Parathyroid adenoma (tissue), 2 donors: ENCODE measurements around the gene ANXA10.

Source experiments
- H2AFZ ChIP-seq: fragments of 300-600 bp; sonication (generic); one replicate; pipeline ENCODE4 v1.7.0; 2017; ENCODE audit warnings: antibody characterized with exemption, mild to moderate bottlenecking
- H3K27ac ChIP-seq: fragments of 300-600 bp; sonication (generic); one replicate; pipeline ENCODE4 v1.7.0; 2017
- H3K27me3 ChIP-seq: fragments of 300-600 bp; sonication (generic); one replicate; pipeline ENCODE4 v1.7.0; 2017; ENCODE audit warnings: low read length; ENCODE audit not compliant: control insufficient read depth, insufficient read depth
- H3K36me3 ChIP-seq: fragments of 300-600 bp; sonication (generic); one replicate; pipeline ENCODE4 v1.7.0; 2017; ENCODE audit warnings: low read length; ENCODE audit not compliant: control insufficient read depth, insufficient read depth
- H3K4me1 ChIP-seq: fragments of 300-600 bp; sonication (generic); one replicate; pipeline ENCODE4 v1.7.0; 2017; ENCODE audit warnings: control low read depth
- H3K4me2 ChIP-seq: fragments of 300-600 bp; sonication (generic); one replicate; pipeline ENCODE4 v1.7.0; 2017; ENCODE audit warnings: low read length
- H3K4me3 ChIP-seq: fragments of 300-600 bp; sonication (generic); one replicate; pipeline ENCODE4 v1.7.0; 2017; ENCODE audit warnings: low read depth, low read length
- H3K79me2 ChIP-seq: fragments of 300-600 bp; sonication (generic); one replicate; pipeline ENCODE4 v1.7.0; 2017; ENCODE audit warnings: control low read depth
- H3K9ac ChIP-seq: fragments of 300-600 bp; sonication (generic); one replicate; pipeline ENCODE4 v1.7.0; 2017; ENCODE audit warnings: mild to moderate bottlenecking
- H3K9me3 ChIP-seq: fragments of 300-600 bp; sonication (generic); one replicate; pipeline ENCODE4 v1.7.0; 2017; ENCODE audit warnings: low read length; ENCODE audit not compliant: control insufficient read depth
- TF ChIP-seq, protein P1 (sequence below): fragments of 300-600 bp; sonication (generic); IDR thresholded peaks from one replicate; pipeline ENCODE4 v1.7.0; 2017; ENCODE audit warnings: antibody characterized with exemption, mild to moderate bottlenecking
- donor health status: primary hyperparathyroidism.

Gene ANXA10

DNA sequence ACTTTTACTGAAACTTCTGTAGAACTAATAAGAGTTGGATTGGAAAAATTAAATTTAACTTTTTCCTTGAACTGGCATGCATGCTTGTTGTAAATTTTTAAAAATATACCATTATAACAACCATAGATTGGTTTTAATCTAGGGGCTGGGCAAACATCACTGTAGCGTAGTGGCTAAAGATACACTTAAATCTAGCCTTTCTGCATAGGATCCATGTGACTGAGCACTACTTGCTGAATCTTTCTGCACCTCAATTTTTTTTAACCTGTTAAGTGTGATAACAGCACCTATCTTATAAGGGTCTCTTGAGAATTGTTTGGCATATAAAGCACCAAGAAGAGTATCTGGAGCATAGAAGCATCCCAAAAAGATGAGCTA lies 4.1 kb downstream of the ANXA10 start:
- H2AFZ ChIP-seq: no peak overlapping the region

GRCh38 chr4:168097161-168097560 lies 4.8 kb downstream of the ANXA10 start:
- H3K4me1 ChIP-seq: no peaks in the 10 kb centered on the region
- H3K36me3 ChIP-seq: no peaks in the 10 kb centered on the region
- no peak overlapping the region for H3K4me2 ChIP-seq
- TF ChIP-seq, protein P1, sequence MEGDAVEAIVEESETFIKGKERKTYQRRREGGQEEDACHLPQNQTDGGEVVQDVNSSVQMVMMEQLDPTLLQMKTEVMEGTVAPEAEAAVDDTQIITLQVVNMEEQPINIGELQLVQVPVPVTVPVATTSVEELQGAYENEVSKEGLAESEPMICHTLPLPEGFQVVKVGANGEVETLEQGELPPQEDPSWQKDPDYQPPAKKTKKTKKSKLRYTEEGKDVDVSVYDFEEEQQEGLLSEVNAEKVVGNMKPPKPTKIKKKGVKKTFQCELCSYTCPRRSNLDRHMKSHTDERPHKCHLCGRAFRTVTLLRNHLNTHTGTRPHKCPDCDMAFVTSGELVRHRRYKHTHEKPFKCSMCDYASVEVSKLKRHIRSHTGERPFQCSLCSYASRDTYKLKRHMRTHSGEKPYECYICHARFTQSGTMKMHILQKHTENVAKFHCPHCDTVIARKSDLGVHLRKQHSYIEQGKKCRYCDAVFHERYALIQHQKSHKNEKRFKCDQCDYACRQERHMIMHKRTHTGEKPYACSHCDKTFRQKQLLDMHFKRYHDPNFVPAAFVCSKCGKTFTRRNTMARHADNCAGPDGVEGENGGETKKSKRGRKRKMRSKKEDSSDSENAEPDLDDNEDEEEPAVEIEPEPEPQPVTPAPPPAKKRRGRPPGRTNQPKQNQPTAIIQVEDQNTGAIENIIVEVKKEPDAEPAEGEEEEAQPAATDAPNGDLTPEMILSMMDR: no peak
- H2AFZ ChIP-seq: no peak overlapping the region
- no peaks in the 10 kb centered on the region for H3K27me3 ChIP-seq
- H3K4me3 ChIP-seq: no peak overlapping the region
- H3K79me2 ChIP-seq: no peaks in the 10 kb centered on the region
- H3K27ac ChIP-seq: no peak overlapping the region
- H3K9ac ChIP-seq: no peak overlapping the region
- no peaks in the 10 kb centered on the region for H3K9me3 ChIP-seq

More for the DNA sequence above, 4.1 kb downstream of the ANXA10 start:
- Histone ChIP-seq H3K4me2 (no peak overlapping the region), H3K27me3 (no peaks in the 10 kb centered on the region), H3K4me3 (no peak overlapping the region), H3K36me3 (no peaks in the 10 kb centered on the region), H3K9ac (no peak overlapping the region), H3K9me3 (no peaks in the 10 kb centered on the region), H3K79me2 (no peaks in the 10 kb centered on the region), H3K27ac (no peak overlapping the region), H3K4me1 (no peaks in the 10 kb centered on the region)
- TF ChIP-seq, protein P1: no peak

DNA sequence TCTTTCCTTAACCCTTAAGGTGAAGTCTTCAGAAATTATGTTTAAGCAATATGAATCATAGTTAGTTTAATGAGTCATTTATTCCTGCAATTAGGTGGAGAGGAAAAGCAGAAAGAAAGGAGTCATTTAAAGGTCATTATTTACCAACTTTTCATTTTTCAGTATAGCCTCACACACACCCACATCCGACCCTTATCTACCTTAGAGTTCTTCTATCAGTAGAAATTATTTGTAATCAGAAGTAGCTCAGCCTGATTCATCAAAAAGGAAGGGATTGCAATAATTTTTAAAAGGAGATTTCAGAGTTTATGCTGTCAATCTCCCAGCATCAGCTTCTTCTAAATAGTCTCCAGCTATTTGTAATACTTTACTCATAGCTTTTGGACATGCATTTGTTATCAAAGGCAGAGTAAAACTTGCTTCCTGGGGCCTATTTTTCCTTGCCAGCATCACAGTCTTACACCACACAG lies 5.9 kb downstream of the ANXA10 start:
- H3K4me2 ChIP-seq: no peak overlapping the region
- TF ChIP-seq, protein P1: no peak
- H3K27me3 ChIP-seq: no peaks in the 10 kb centered on the region
- no peaks in the 10 kb centered on the region for H3K4me1 ChIP-seq
- no peak overlapping the region for H2AFZ ChIP-seq
- no peaks in the 10 kb centered on the region for H3K36me3 ChIP-seq
- H3K27ac ChIP-seq: no peak overlapping the region
- no peak overlapping the region for H3K4me3 ChIP-seq
- H3K79me2 ChIP-seq: no peaks in the 10 kb centered on the region
- H3K9me3 ChIP-seq: no peaks in the 10 kb centered on the region
- no peak overlapping the region for H3K9ac ChIP-seq

- Histone ChIP-seq H3K4me3 (no peak overlapping the region), H2AFZ (no peak overlapping the region), H3K9me3 (no peaks in the 10 kb centered on the region), H3K4me1 (no peaks in the 10 kb centered on the region), H3K36me3 (no peaks in the 10 kb centered on the region), H3K79me2 (no peaks in the 10 kb centered on the region), H3K4me2 (no peak overlapping the region), H3K27me3 (no peaks in the 10 kb centered on the region), H3K27ac (no peak overlapping the region), H3K9ac (no peak overlapping the region)
- TF ChIP-seq, protein P1: no peak
These were observed 6.9 kb downstream of the ANXA10 start for GRCh38 chr4:168099195-168099594.

DNA sequence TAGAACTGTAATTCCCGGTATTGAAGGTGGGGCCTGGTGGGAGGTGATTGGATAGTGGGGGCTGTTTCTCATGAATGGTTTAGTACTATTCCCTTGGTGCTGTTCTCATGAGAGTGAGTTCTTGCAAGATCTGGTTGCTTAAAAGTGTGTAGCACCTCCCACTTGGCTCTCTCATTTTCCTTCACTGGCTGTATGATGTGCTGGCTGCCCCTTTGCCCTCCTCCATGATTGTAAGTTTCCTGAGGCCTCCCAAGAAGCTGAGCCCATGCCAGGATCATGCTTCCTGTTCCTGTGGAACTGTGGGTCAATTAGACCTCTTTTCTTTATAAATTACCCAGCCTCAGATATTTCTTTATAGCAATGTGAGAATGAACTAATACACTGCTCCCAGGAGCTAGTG lies 8.7 kb downstream of the ANXA10 start:
- no peak overlapping the region for H3K27ac ChIP-seq
- H3K36me3 ChIP-seq: no peaks in the 10 kb centered on the region
- H3K79me2 ChIP-seq: no peaks in the 10 kb centered on the region
- H3K4me3 ChIP-seq: no peak overlapping the region
- H3K27me3 ChIP-seq: no peaks in the 10 kb centered on the region
- H2AFZ ChIP-seq: no peak overlapping the region
- no peak overlapping the region for H3K9ac ChIP-seq
- H3K4me1 ChIP-seq: no peaks in the 10 kb centered on the region
- TF ChIP-seq, protein P1: no peak
- no peaks in the 10 kb centered on the region for H3K9me3 ChIP-seq
- no peak overlapping the region for H3K4me2 ChIP-seq
